LoVo (cell line): ENCODE results near the gene NRAS.

Source experiments
- DNase-seq: peaks from one replicate; pipeline ENCODE4 v3.0.0-alpha.2; 2016; ENCODE audit warnings: low spot score

The NRAS gene

GRCh38 chr1:114725230-114725629 is 8.7 kb upstream of the NRAS start:
- no peak for DNase-seq

- no peak for DNase-seq
Measured at GRCh38 chr1:114723915-114724314, 7.3 kb upstream of the NRAS start.

GRCh38 chr1:114723457-114723856 is 6.9 kb upstream of the NRAS start:
- DNase-seq, result no peak

- no peak for DNase-seq
Measured at GRCh38 chr1:114720492-114720891, 3.9 kb upstream of the NRAS start.

GRCh38 chr1:114719424-114719787 is 2.8 kb upstream of the NRAS start:
- no peak for DNase-seq

GRCh38 chr1:114718661-114719423 is 2.3 kb upstream of the NRAS start:
- DNase-seq, result peak; percentile 36

GRCh38 chr1:114715952-114716303 is 643 bp downstream of the NRAS start:
- no peak for DNase-seq

GRCh38 chr1:114712977-114713376 is 3.6 kb downstream of the NRAS start:
- DNase-seq, result no peak

- DNase-seq, result no peak
Measured at GRCh38 chr1:114710360-114710759, 6.2 kb downstream of the NRAS start.

GRCh38 chr1:114707604-114708003 is 9.0 kb downstream of the NRAS start:
- no peak for DNase-seq

- no peak for DNase-seq
Measured at GRCh38 chr1:114703242-114703641, 13.3 kb downstream of the NRAS start.

GRCh38 chr1:114702737-114703136 is 13.8 kb downstream of the NRAS start:
- DNase-seq, result no peak

GRCh38 chr1:114701931-114702330 is 14.6 kb downstream of the NRAS start:
- DNase-seq, result no peak

- DNase-seq, result no peak
Measured at GRCh38 chr1:114700036-114700600, 16.5 kb downstream of the NRAS start.

- DNase-seq, result no peak
Measured at GRCh38 chr1:114696810-114697209, 19.8 kb downstream of the NRAS start.

- DNase-seq, result no peak
Measured at GRCh38 chr1:114695430-114696058, 21.0 kb downstream of the NRAS start, which contains the start of gene AMPD1. Gene AMPD1, minus strand, starts transcription at chr1:114695546. Its CDS starts 75 bp downstream, at chr1:114695471.

- no peak for DNase-seq
Measured at GRCh38 chr1:114694540-114695310, 21.8 kb downstream of the NRAS start.

GRCh38 chr1:114692947-114693346 is 23.6 kb downstream of the NRAS start:
- no peak for DNase-seq

- DNase-seq, result no peak
Measured at GRCh38 chr1:114691061-114691460, 25.5 kb downstream of the NRAS start.

GRCh38 chr1:114690148-114690547 is 26.4 kb downstream of the NRAS start:
- DNase-seq, result no peak

GRCh38 chr1:114688526-114688925 is 28.0 kb downstream of the NRAS start:
- no peak for DNase-seq

- no peak for DNase-seq
Measured at GRCh38 chr1:114685851-114686250, 30.7 kb downstream of the NRAS start.

GRCh38 chr1:114677691-114678090 is 38.9 kb downstream of the NRAS start:
- DNase-seq, result no peak
